Activated effector memory CD4-positive, alpha-beta T cell treated with anti-CD3 and anti-CD28 coated beads, Interleukin-2, amount 50 U/mL, for 16 hours (primary cell): ENCODE results near the gene KLHL22.
"Not testable (repeated sequence)": the region's sequence is repeated elsewhere in the genome, so short reads cannot be mapped to it uniquely, and the experiment has no call there.

ENCODE experiments used
- DNase-seq: peaks from one replicate; pipeline ENCODE4 v3.0.0-alpha.2; 2020

KLHL22 gene

GRCh38 chr22:20396639-20397038 lies 99.0 kb downstream of the KLHL22 start:
- peak; percentile 45 for DNase-seq

GRCh38 chr22:20395907-20396287 lies 99.7 kb downstream of the KLHL22 start:
- no peak for DNase-seq

- DNase-seq: no peak
These were observed 100.3 kb downstream of the KLHL22 start for GRCh38 chr22:20395181-20395906.

- DNase-seq: peak; percentile 93
These were observed 101.7 kb downstream of the KLHL22 start, which contains the start of gene ZNF74 for GRCh38 chr22:20393705-20394476. TSS of gene ZNF74 (plus strand) at chr22:20394151. CDS start at chr22:20394629, 478 bp downstream.

GRCh38 chr22:20392983-20393704 lies 102.5 kb downstream of the KLHL22 start:
- DNase-seq: no peak

GRCh38 chr22:20392365-20392881 lies 103.2 kb downstream of the KLHL22 start:
- not testable (repeated sequence) for DNase-seq
